Stimulated activated CD8-positive, alpha-beta memory T cell treated with anti-CD3 and anti-CD28 coated beads, Interleukin-12 subunit alpha, Interleukin-12 subunit beta, amount 100 ng/mL, for 1 hour (primary cell): ENCODE data around the gene NEUROD1.

Source experiments
- DNase-seq: peaks from one replicate; pipeline ENCODE4 v3.0.0-alpha.2; 2020; ENCODE audit warnings: low read depth

NEUROD1 gene

GRCh38 chr2:181680937-181681811 lies 857 bp upstream of the NEUROD1 start:
- no peak for DNase-seq

DNA sequence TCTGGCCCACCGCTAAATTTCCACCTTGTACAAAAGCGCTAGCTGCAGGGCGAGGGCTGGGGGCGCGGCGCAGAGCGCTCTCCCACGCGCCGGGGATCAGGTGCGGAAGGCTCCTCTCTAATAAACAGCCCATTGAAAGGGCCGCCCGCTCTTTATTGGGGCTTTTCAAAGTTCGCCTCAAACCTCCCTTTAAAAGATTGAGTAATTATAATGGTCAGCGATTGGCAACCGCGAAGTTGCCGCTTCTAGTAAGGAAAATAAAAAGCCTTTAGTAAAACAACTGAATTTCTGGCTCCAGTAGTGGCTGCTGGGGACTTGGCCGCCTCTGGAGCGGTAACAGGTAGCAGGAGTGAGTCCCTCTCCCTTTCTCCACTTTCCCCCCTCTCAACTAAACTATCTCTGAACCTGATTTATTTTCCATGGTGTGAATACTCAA lies 755 bp downstream of the NEUROD1 start:
- no peak for DNase-seq

DNA sequence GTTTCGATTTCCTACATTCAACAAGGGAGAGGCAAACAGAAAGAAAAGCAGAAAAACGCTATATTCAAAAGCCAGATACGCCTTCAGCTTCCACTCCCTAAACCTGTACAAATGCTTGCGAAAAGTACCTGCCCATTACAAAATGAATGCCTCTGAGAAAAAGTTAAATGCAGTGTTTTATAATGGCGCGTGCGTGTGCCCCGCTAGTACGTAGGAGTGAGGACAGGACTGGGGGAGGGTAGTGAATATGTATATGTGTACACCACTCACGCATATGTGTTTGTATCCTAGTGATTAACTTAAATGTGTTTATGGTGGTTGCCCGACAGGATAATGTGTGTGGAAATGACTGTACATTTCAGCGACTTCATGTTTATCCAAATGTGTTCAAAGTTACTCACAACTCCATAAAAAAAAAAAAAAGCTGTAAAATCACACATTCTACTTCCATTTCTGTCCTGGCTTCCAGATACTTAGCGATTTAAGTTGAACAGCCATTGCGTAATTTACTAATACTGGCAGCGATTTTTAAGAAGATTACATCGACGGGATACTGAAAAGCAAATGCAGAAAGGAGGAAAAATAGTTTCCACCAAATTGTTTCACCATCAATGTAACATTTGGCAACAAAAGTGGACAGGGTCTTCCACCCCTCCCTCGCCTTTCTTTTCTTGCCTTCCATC lies 1.3 kb downstream of the NEUROD1 start:
- no peak for DNase-seq

GRCh38 chr2:181677912-181678586 lies 2.3 kb downstream of the NEUROD1 start:
- DNase-seq: peak; percentile 13

GRCh38 chr2:181675254-181675653 lies 5.1 kb downstream of the NEUROD1 start:
- DNase-seq: no peak

- DNase-seq: no peak
These were observed 5.9 kb downstream of the NEUROD1 start for GRCh38 chr2:181674461-181674860.

- DNase-seq: no peak
These were observed 7.1 kb downstream of the NEUROD1 start for GRCh38 chr2:181673173-181673572.

- no peak for DNase-seq
These were observed 7.9 kb downstream of the NEUROD1 start for GRCh38 chr2:181672255-181673008.

- DNase-seq: no peak
These were observed 9.7 kb downstream of the NEUROD1 start for GRCh38 chr2:181670632-181671031.

DNA sequence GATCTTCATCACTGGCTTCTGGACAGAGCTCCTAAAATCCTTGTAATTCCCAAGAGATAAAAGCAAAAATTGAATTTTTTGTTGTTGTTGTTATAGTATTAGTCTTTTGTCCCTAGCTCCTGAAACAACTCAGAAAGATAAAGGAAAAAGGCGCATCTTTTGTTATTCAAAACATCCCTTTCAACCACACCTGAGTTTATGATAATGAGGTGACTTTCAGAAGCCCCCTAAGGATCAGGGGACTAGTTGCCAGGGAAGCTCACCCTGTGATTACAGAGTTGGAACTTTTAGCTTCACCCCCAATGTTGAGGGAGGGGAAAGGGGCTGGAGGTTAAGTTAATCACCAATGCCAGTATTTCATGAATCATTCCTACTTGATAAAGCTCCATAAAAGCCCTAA lies 13.1 kb downstream of the NEUROD1 start:
- DNase-seq: no peak

GRCh38 chr2:181662287-181662686 lies 18.0 kb downstream of the NEUROD1 start:
- DNase-seq: no peak

DNA sequence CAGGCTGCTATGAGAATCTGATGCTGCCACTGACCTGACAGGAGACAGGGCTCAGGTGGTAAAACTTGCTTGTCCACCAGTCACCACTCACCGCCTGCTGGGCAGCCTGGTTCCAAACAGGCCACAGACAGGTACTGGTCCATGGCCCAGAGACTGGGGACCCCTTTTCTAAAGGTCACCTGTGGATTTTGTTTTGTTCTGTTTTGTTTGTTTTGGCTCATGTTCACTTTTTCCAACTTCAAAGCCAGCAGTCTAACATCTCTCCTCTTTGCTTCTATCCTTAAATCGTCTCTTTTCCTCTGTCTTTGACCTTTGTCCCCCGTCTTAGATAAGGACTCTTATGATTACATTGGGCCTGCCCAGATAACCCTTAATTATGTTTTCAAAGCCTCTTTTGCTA lies 20.1 kb downstream of the NEUROD1 start:
- DNase-seq: no peak

DNA sequence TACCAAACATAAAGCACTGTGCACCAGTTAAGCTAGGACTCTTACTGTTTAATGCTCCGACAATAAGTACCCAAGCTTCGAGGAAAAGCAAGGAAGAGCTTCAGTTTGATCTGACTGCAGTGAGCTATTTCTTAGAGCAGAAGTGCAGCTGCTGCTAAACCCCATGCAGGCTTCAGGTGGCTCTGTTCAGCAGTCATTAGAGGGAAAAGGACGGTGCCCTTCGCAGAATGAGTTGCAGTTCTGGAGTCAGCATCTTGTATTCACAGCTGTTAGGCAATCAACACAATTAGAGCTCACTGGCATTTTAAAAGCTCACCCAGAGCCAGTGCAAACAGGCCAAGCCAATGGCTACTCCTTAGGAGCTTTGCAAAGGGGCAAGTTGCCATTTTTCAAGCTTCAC lies 21.9 kb downstream of the NEUROD1 start:
- DNase-seq: no peak

GRCh38 chr2:181657379-181657778 lies 22.9 kb downstream of the NEUROD1 start:
- no peak for DNase-seq

- no peak for DNase-seq
These were observed 23.6 kb downstream of the NEUROD1 start, which contains the start of gene CERKL for GRCh38 chr2:181656450-181657291. CERKL (minus strand) TSS chr2:181657105; CDS start chr2:181657006, 99 bp downstream.

DNA sequence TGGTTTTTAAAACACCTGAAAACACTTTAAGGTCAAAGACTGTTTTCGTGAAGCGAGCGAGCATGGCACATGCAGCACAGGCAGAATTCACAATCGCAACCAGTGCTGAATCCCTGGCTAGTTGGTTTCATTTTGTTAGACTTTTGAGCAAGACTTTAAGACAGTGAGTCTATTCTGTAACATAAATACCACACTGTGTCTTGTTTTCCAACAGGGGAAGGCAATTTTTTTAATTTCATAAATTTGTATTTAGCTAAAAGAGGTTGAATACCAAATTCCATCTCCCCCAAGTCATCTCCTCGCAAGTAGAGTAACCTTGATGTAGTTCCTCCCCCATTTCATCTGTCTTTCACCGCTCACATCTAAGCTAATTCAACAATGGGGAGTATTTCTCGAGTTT lies 24.8 kb downstream of the NEUROD1 start:
- DNase-seq: no peak

GRCh38 chr2:181649436-181649979 lies 30.8 kb downstream of the NEUROD1 start:
- DNase-seq: no peak

- DNase-seq: no peak
These were observed 31.7 kb downstream of the NEUROD1 start for GRCh38 chr2:181648478-181649155.

DNA sequence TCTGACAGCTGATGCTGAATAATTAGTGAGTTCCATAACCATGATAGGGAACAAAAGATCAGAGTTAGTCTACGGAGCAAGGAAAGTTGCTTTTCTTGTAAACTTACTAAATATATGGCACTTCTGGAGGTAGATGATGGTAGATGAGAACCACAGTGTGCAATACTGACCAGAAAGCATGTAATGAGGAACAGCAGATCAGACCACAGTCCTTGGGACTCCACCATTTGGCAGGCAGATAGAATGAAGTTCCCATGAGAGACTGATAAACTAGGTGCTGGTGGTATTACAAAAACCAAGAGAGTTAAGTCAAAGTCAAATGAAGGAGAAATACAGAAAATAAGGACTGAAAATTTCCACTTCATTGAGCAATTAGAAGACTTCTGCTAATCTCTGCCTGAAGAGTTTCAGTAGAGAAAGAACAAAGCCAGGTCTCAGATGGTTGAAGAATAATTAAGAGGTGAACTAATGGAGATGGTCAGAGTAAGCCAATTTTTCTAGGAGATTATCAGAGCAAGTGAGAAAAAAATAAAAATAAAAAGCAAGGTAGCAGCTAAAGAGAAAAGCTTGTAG lies 33.8 kb downstream of the NEUROD1 start:
- DNase-seq: no peak

GRCh38 chr2:181643151-181643550 lies 37.2 kb downstream of the NEUROD1 start:
- no peak for DNase-seq
